GM13976 (cell line): Measurements from ENCODE around the gene HIVEP2.

Experiments
- DNase-seq: peaks from one replicate; pipeline ENCODE4 v3.0.0; 2012; ENCODE audit warnings: low spot score
- CTCF ChIP-seq: IDR thresholded peaks from 2 replicates; pipeline ENCODE4 v1.5.1; 2012; ENCODE audit warnings: borderline replicate concordance, mild to moderate bottlenecking; ENCODE audit not compliant: insufficient read depth; ENCODE audit errors: extremely low read depth, missing control alignments, control extremely low read depth
- in situ Hi-C: fragments of 300-500 bp; cut with MboI; formaldehyde crosslinking; loops from one replicate; pipeline ENCODE4 v1.12.0; 2022; ENCODE audit warnings: low sequenced_read_pairs, mixed read lengths, inconsistent platforms; ENCODE audit not compliant: unreplicated experiment

Gene HIVEP2

GRCh38 chr6:142908235-142908634 lies 36.7 kb downstream of the HIVEP2 start:
- DNase-seq = no peak
- TF ChIP-seq CTCF = no peak
- in situ Hi-C loops = no loop called here

DNA sequence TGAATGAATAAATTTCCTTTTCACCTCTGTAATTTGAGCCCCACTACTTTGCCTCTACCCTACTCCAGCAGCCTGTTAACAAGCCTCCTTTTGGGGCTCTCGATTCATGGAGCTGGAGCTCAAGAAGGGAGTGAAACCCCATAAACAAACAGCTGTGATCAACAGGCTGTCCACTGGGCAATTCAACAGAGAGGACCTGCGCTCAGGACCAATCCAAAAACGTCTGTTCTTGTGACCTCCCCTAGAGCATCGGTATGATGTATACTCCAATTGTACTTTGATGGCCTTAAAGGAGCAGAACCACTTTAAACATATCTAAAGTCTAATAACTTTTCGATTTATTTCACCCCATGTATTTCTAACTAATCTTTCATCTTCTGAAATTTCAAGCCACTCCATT lies 37.4 kb downstream of the HIVEP2 start:
- in situ Hi-C loops = no loop called here
- no peak for TF ChIP-seq CTCF
- DNase-seq = no peak

GRCh38 chr6:142906945-142907470 lies 38.0 kb downstream of the HIVEP2 start:
- peak; percentile 35 for DNase-seq
- no peak for TF ChIP-seq CTCF
- in situ Hi-C loops = no loop called here

DNA sequence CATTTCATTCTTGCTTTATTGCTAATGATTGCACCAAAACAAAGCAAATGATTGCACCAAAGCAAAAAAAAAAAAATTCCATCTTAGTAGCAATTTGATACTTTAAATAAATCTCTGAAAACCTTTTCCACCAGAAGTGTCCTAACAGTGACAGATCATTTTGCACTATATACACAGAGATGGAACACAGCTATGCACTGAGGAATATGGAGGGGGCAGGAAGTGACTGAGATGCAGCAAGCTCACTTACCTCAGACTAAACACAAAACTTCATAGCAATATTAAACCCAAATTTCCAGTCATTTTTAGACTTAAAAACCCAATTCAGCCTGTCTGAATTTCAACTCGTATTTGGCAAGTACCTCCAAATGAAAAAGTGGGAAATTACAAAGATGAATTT lies 41.2 kb downstream of the HIVEP2 start:
- TF ChIP-seq CTCF = no peak
- no peak for DNase-seq
- in situ Hi-C loops = no loop called here

DNA sequence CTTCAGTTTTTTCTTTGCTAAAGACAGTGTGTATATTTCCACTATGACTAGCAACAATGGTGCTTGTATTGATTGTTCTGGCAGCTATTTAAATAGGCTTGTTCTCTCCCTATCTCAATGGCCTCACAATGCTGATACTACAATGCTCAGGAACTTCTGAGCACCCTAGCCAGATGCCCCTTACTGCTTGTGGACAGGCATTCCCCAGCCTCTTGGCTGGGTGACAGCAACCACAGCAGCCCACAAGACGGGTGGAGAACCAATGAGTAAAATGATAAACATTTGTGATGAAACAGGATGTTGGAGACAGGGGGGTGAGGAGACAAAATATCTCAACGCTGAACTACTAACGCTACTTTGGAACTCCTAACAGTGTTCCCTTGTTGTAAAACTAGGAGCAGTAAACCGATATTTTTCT lies 42.3 kb downstream of the HIVEP2 start:
- in situ Hi-C loops = no loop called here
- no peak for DNase-seq
- no peak for TF ChIP-seq CTCF

- TF ChIP-seq CTCF = no peak
- in situ Hi-C loops = no loop called here
- no peak for DNase-seq
These were observed 43.4 kb downstream of the HIVEP2 start for GRCh38 chr6:142901611-142902010.
